IMR-90 (cell line): Measurements from ENCODE around the gene CSHL1. TPM values are rescaled to one million over a fixed set of nuclear protein-coding genes. Genes with fewer than 3 reads are reported as not detected.

Source experiments
- ATAC-seq: fragments of 200-7000 bp; cut with Tn5 transposase; 2 replicates; pipeline ENCODE4 v1.9.1; 2020; ENCODE audit warnings: low read depth, mild to moderate bottlenecking, moderate library complexity
- BruUV-seq: library from RNA; stranded (reverse); fragments of 400-500 nt; replicated peaks from 2 replicates; lab custom pipeline; 2021; lab: Mats Ljungman, UMichigan
- CTCF ChIA-PET: fragments of 300-600 bp; formaldehyde crosslinking; extraction: SDS; loops from one replicate; lab custom pipeline; 2021; ENCODE audit warnings: antibody characterized with exemption; lab: Yijun Ruan, JAX
- POLR2A ChIA-PET: fragments of 300-600 bp; sonication (Branson Sonifier 250); formaldehyde crosslinking; loops from one replicate; lab custom pipeline; 2022; ENCODE audit warnings: antibody characterized with exemption; ENCODE audit not compliant: unreplicated experiment; lab: Charles Lee
- DNase-seq: peaks from one replicate; pipeline ENCODE4 v3.0.0; 2013
- H2AFZ ChIP-seq: replicated peaks from 2 replicates; pipeline ENCODE3; 2013; ENCODE audit warnings: low read length, mild to moderate bottlenecking; ENCODE audit not compliant: poor library complexity
- H2AK5ac ChIP-seq: 2 replicates; pipeline ENCODE4 v1.6.1; 2013; ENCODE audit warnings: low read depth, low read length, inconsistent platforms
- H2AK9ac ChIP-seq: replicated peaks from 2 replicates; pipeline ENCODE3; 2013; ENCODE audit warnings: mild to moderate bottlenecking, low read depth, low read length, moderate library complexity; ENCODE audit not compliant: poor library complexity
- H2BK120ac ChIP-seq: 2 replicates; pipeline ENCODE4 v1.6.1; 2013; ENCODE audit warnings: low read depth, low read length, inconsistent platforms
- H2BK15ac ChIP-seq: 3 replicates; pipeline ENCODE4 v1.6.1; 2013; ENCODE audit warnings: low read depth, low read length, inconsistent platforms
- H2BK20ac ChIP-seq: 2 replicates; pipeline ENCODE4 v1.6.1; 2013; ENCODE audit warnings: low read depth, mild to moderate bottlenecking, inconsistent platforms, low read length, moderate library complexity
- H2BK5ac ChIP-seq: 2 replicates; pipeline ENCODE4 v1.6.1; 2013; ENCODE audit warnings: mild to moderate bottlenecking, low read depth, low read length, inconsistent platforms; ENCODE audit not compliant: poor library complexity, severe bottlenecking
- H3K14ac ChIP-seq: replicated peaks from 2 replicates; pipeline ENCODE4 v1.6.1; 2013; ENCODE audit warnings: low read depth, low read length, inconsistent platforms
- H3K18ac ChIP-seq: 2 replicates; pipeline ENCODE4 v1.6.1; 2013; ENCODE audit warnings: low read depth, low read length, control low read depth
- H3K23ac ChIP-seq: 2 replicates; pipeline ENCODE4 v1.6.1; 2013; ENCODE audit warnings: low read depth, low read length, inconsistent platforms
- H3K27ac ChIP-seq: 2 replicates; pipeline ENCODE4 v1.5.1; 2013; ENCODE audit warnings: mild to moderate bottlenecking, control low read depth, low read length; ENCODE audit not compliant: insufficient read depth
- H3K27me3 ChIP-seq: 2 replicates; pipeline ENCODE4 v1.6.1; 2013; ENCODE audit warnings: low read length; ENCODE audit not compliant: control insufficient read depth, insufficient read depth
- H3K36me3 ChIP-seq: 2 replicates; pipeline ENCODE4 v1.6.1; 2013; ENCODE audit warnings: low read length, mixed read lengths; ENCODE audit not compliant: control insufficient read depth, insufficient read depth
- H3K4ac ChIP-seq: 2 replicates; pipeline ENCODE4 v1.6.1; 2013; ENCODE audit warnings: low read depth, low read length, inconsistent platforms
- H3K4me1 ChIP-seq: 2 replicates; pipeline ENCODE4 v1.6.1; 2013; ENCODE audit warnings: low read length, mixed read lengths; ENCODE audit not compliant: control insufficient read depth, insufficient read depth
- H3K4me2 ChIP-seq: 2 replicates; pipeline ENCODE4 v1.6.1; 2013; ENCODE audit warnings: low read depth, mild to moderate bottlenecking, control low read depth, low read length, moderate library complexity
- H3K4me3 ChIP-seq: 2 replicates; pipeline ENCODE4 v1.5.1; 2013; ENCODE audit warnings: low read depth, mild to moderate bottlenecking, control low read depth, low read length, moderate library complexity; ENCODE audit not compliant: insufficient read depth
- H3K56ac ChIP-seq: 2 replicates; pipeline ENCODE4 v1.6.1; 2013; ENCODE audit warnings: low read length, inconsistent platforms; ENCODE audit not compliant: insufficient read depth; ENCODE audit errors: extremely low read depth
- H3K79me1 ChIP-seq, 2 experiments: 2 replicates each; pipeline ENCODE4 v1.6.1; 2013; ENCODE audit warnings: low read length in 2 of 2, inconsistent platforms in 1 of 2, low read depth in 1 of 2
- H3K9ac ChIP-seq: 2 replicates; pipeline ENCODE4 v1.6.1; 2013; ENCODE audit warnings: low read depth, low read length, control low read depth
- H3K9me1 ChIP-seq: 2 replicates; pipeline ENCODE4 v1.6.1; 2013; ENCODE audit warnings: low read length, inconsistent platforms; ENCODE audit not compliant: insufficient read depth
- H3K9me3 ChIP-seq: 2 replicates; pipeline ENCODE4 v1.6.1; 2013; ENCODE audit warnings: low read length; ENCODE audit not compliant: control insufficient read depth, insufficient read depth
- H4K20me1 ChIP-seq: 2 replicates; pipeline ENCODE4 v1.6.1; 2013; ENCODE audit warnings: low read length, inconsistent platforms; ENCODE audit not compliant: insufficient read depth
- H4K5ac ChIP-seq: 2 replicates; pipeline ENCODE4 v1.6.1; 2013; ENCODE audit warnings: mild to moderate bottlenecking, low read depth, low read length, control low read depth
- H4K8ac ChIP-seq, 2 experiments: 2 replicates each; pipeline ENCODE4 v1.6.1; 2013; ENCODE audit warnings: low read depth in 2 of 2, low read length in 2 of 2, control low read depth in 1 of 2, inconsistent platforms in 1 of 2
- H4K91ac ChIP-seq: 2 replicates; pipeline ENCODE4 v1.6.1; 2013; ENCODE audit warnings: low read depth, low read length, inconsistent platforms; ENCODE audit not compliant: insufficient read depth
- BHLHE40 ChIP-seq: fragments of 150-350 bp; IDR thresholded peaks from 2 replicates; pipeline ENCODE4 v1.6.1; 2016; ENCODE audit warnings: mild to moderate bottlenecking, low read depth, low read length
- CEBPB ChIP-seq: IDR thresholded peaks from 2 replicates; pipeline ENCODE4 v1.6.1; 2012; ENCODE audit warnings: low read depth, low read length, improper control_type of control experiment
- CHD1 ChIP-seq: IDR thresholded peaks from 2 replicates; pipeline ENCODE4 v1.6.1; 2012; ENCODE audit warnings: low read depth, low read length, improper control_type of control experiment
- FOS ChIP-seq: fragments of 150-350 bp; IDR thresholded peaks from 2 replicates; pipeline ENCODE4 v1.6.1; 2016; ENCODE audit warnings: low read depth, low read length
- MAFK ChIP-seq: IDR thresholded peaks from 2 replicates; pipeline ENCODE4 v1.6.1; 2012; ENCODE audit warnings: low read depth, low read length, improper control_type of control experiment
- MAZ ChIP-seq: IDR thresholded peaks from 2 replicates; pipeline ENCODE4 v1.6.1; 2012; ENCODE audit warnings: low read depth, mild to moderate bottlenecking, low read length, improper control_type of control experiment, moderate library complexity, borderline replicate concordance
- MXI1 ChIP-seq: IDR thresholded peaks from 2 replicates; pipeline ENCODE4 v1.6.1; 2012; ENCODE audit warnings: low read depth, mild to moderate bottlenecking, low read length, moderate library complexity, borderline replicate concordance
- NFE2L2 ChIP-seq: fragments of 150-350 bp; IDR thresholded peaks from 2 replicates; pipeline ENCODE4 v1.6.1; 2016; ENCODE audit warnings: low read depth, mild to moderate bottlenecking, low read length
- POLR2A ChIP-seq: IDR thresholded peaks from 2 replicates; pipeline ENCODE4 v1.6.1; 2012; ENCODE audit warnings: mild to moderate bottlenecking, low read depth, low read length
- RAD21 ChIP-seq: IDR thresholded peaks from 2 replicates; pipeline ENCODE4 v1.6.1; 2012; ENCODE audit warnings: low read length, improper control_type of control experiment
- RCOR1 ChIP-seq: IDR thresholded peaks from 2 replicates; pipeline ENCODE4 v1.6.1; 2012; ENCODE audit warnings: mild to moderate bottlenecking, low read length, improper control_type of control experiment; ENCODE audit not compliant: insufficient replicate concordance
- RFX5 ChIP-seq: IDR thresholded peaks from 2 replicates; pipeline ENCODE4 v1.8.0; 2012; ENCODE audit warnings: low read depth, mild to moderate bottlenecking, low read length, moderate library complexity
- SMC3 ChIP-seq: fragments of 150-350 bp; IDR thresholded peaks from 2 replicates; pipeline ENCODE4 v1.6.1; 2016; ENCODE audit warnings: low read depth, mild to moderate bottlenecking, antibody characterized with exemption, low read length, moderate library complexity
- WGBS, 2 experiments: methylation state at CpG; one replicate each; pipeline versions ENCODE4 v1.1.5 to v1.1.7; 2013; ENCODE audit warnings: missing lambda C conversion rate in 2 of 2; ENCODE audit not compliant: insufficient read length in 1 of 2; ENCODE audit errors: extremely low coverage in 2 of 2; 5-methylcytosine and 5-hydroxymethylcytosine counted together
- dilution Hi-C: fragments of 300-500 bp; cut with HindIII; formaldehyde crosslinking; loops from one replicate; pipeline ENCODE4 v1.14.3; 2018; ENCODE audit warnings: low sequenced_read_pairs; ENCODE audit not compliant: unreplicated experiment
- in situ Hi-C: fragments of 300-500 bp; cut with MboI; formaldehyde crosslinking; loops from 3 replicates; pipeline ENCODE4 v1.14.3; 2019; ENCODE audit warnings: low sequenced_read_pairs, inconsistent platforms, mixed read lengths
- intact Hi-C: fragments of 100-400 bp; cut with micrococcal nuclease; formaldehyde crosslinking; loops from 2 replicates; pipeline ENCODE4 v1.10.0; 2022
- polyA plus RNA-seq, 3 experiments: library from polyadenylated mRNA; depleted of rRNA; stranded (reverse); fragments of >200 nt; gene quantifications; 2 replicates each; pipeline ENCODE4 v1.2.3, GENCODE V29; 2012; ENCODE audit warnings: low replicate concordance in 1 of 3
- total RNA-seq: library from RNA; depleted of rRNA; stranded (reverse); fragments of >200 nt; gene quantifications from 2 replicates; pipeline ENCODE4 v1.2.3, GENCODE V29; 2012
- TF ChIP-seq, protein P1 (sequence below): fragments of 150-350 bp; IDR thresholded peaks from 2 replicates; pipeline ENCODE4 v1.6.1; 2016; ENCODE audit warnings: low read depth, mild to moderate bottlenecking, low read length, moderate library complexity, borderline replicate concordance
- TF ChIP-seq, protein P2 (sequence below): fragments of 150-350 bp; IDR thresholded peaks from 2 replicates; pipeline ENCODE4 v1.6.1; 2017; ENCODE audit warnings: mild to moderate bottlenecking, antibody characterized with exemption, low read length, low read depth

CSHL1 gene
- total and polyA plus RNA-seq, 2 of the 4 experiments (the other 2 are of a cell fraction), result not detected

- no peak for TF ChIP-seq CEBPB
These were observed 33.9 kb upstream of the CSHL1 start (continued) for GRCh38 chr17:63944736-63945499.

- peaks cover 4% of the 10 kb centered on the region; the same call in 1 of the 2 replicates for H3K27me3 ChIP-seq
- DNase-seq (no peak), ATAC-seq (no peak)
- H3K23ac ChIP-seq, result no peak overlapping the region
- POLR2A ChIA-PET, result no interaction called here
- H2BK20ac ChIP-seq, result no peak overlapping the region
- H3K56ac ChIP-seq, result no peak overlapping the region
- H2AFZ ChIP-seq, result no peak overlapping the region
- no peak overlapping the region for H3K4ac ChIP-seq
- no peaks in the 10 kb centered on the region for H4K20me1 ChIP-seq
- H2BK5ac ChIP-seq, result no peak overlapping the region
- in situ Hi-C loops (no loop called here), intact Hi-C loops (no loop called here), dilution Hi-C loops (no loop called here)
- no peak overlapping the region for H3K27ac ChIP-seq
- BruUV-seq, result no TSS peak
- no peaks in the 10 kb centered on the region for H3K4me1 ChIP-seq
- no peak overlapping the region for H3K4me2 ChIP-seq
- no peak overlapping the region for H2BK15ac ChIP-seq
- H2BK120ac ChIP-seq, result no peak overlapping the region
- H2AK9ac ChIP-seq, result no peak overlapping the region
- no peak overlapping the region for H3K4me3 ChIP-seq
- H4K5ac ChIP-seq, result no peak overlapping the region
- no peak overlapping the region for H2AK5ac ChIP-seq
- H3K14ac ChIP-seq, result no peak overlapping the region
- CTCF ChIA-PET, result interaction anchor here (1.3 kb wide), 1 partner anchor 13 kb away, joined by 3 read pairs; no protein-coding TSS in a partner anchor
- H3K9ac ChIP-seq, result no peak overlapping the region
- no peaks in the 10 kb centered on the region for H3K9me1 ChIP-seq
- H4K8ac ChIP-seq, result no peak overlapping the region
- H4K91ac ChIP-seq, result no peak overlapping the region
- no CpG with 5 or more reads among the region's 9 CpGs for whole genome bisulfite sequencing, 2 experiments
- H3K18ac ChIP-seq, result no peak overlapping the region
- H3K79me1 ChIP-seq, result no peaks in the 10 kb centered on the region
- no peaks in the 10 kb centered on the region for H3K36me3 ChIP-seq
- H3K9me3 ChIP-seq, result no peaks in the 10 kb centered on the region; the same call in 1 of the 2 replicates
- TF ChIP-seq RAD21, result no peak
- no peak for TF ChIP-seq MAZ
- no peak for TF ChIP-seq POLR2A
- TF ChIP-seq CHD1, result no peak
- no peak for TF ChIP-seq MXI1
- no peak for TF ChIP-seq BHLHE40
- no peak for TF ChIP-seq RFX5
- TF ChIP-seq FOS, result no peak
- no peak for TF ChIP-seq RCOR1
- TF ChIP-seq, protein P1, sequence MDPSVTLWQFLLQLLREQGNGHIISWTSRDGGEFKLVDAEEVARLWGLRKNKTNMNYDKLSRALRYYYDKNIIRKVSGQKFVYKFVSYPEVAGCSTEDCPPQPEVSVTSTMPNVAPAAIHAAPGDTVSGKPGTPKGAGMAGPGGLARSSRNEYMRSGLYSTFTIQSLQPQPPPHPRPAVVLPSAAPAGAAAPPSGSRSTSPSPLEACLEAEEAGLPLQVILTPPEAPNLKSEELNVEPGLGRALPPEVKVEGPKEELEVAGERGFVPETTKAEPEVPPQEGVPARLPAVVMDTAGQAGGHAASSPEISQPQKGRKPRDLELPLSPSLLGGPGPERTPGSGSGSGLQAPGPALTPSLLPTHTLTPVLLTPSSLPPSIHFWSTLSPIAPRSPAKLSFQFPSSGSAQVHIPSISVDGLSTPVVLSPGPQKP, result no peak
- no peak for TF ChIP-seq CEBPB
- no peak for TF ChIP-seq SMC3
- no peak for TF ChIP-seq NFE2L2
- TF ChIP-seq MAFK, result no peak
- TF ChIP-seq, protein P2, sequence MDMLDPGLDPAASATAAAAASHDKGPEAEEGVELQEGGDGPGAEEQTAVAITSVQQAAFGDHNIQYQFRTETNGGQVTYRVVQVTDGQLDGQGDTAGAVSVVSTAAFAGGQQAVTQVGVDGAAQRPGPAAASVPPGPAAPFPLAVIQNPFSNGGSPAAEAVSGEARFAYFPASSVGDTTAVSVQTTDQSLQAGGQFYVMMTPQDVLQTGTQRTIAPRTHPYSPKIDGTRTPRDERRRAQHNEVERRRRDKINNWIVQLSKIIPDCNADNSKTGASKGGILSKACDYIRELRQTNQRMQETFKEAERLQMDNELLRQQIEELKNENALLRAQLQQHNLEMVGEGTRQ, result no peak
These were observed 32.7 kb upstream of the CSHL1 start for GRCh38 chr17:63943745-63944144.
